ENCODE results near the gene AGPAT4. TPM values are rescaled to one million over a fixed set of nuclear protein-coding genes. Genes with fewer than 3 reads are reported as not detected.

Gene AGPAT4
- polyA plus RNA-seq, 2 of the 4 experiments (the other 2 are of a cell fraction), result 2.1 to 3.7 TPM

DNA sequence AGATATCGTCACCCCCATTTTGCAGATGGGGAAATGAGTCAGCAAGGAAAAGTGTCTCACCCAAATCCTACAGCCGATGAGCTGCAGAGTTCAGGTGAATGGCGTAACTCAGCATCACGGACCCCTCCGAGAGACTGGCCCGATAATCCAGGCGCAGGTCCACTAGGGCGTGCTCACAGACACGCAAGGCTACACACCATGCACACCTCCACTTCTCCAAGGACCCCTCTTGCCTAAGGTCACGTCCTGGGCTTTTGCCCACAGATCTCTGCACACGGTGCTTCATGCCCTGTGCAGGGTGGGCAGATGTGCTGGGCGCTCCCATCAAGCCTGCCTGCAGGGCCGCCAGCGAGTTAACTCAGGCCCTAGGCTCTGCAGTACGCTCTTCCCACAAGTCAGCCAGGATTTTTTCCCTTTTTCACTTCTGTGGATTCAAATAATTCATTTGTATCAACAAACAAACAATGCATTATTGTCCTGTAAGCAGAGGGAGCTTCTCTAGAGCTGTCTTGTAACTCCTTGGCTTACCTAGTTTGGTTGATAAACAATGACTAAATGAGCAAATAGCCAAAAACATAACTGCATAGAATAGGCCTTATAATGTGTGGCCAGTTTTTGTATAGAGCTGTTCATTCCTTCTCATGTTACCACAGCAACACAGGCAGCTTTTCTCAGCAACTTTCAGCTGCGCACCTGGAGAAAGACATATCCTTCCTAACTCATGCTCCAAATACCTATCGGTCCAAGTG lies 139.1 kb downstream of the AGPAT4 start (continued):
- TF ChIP-seq, protein P1, sequence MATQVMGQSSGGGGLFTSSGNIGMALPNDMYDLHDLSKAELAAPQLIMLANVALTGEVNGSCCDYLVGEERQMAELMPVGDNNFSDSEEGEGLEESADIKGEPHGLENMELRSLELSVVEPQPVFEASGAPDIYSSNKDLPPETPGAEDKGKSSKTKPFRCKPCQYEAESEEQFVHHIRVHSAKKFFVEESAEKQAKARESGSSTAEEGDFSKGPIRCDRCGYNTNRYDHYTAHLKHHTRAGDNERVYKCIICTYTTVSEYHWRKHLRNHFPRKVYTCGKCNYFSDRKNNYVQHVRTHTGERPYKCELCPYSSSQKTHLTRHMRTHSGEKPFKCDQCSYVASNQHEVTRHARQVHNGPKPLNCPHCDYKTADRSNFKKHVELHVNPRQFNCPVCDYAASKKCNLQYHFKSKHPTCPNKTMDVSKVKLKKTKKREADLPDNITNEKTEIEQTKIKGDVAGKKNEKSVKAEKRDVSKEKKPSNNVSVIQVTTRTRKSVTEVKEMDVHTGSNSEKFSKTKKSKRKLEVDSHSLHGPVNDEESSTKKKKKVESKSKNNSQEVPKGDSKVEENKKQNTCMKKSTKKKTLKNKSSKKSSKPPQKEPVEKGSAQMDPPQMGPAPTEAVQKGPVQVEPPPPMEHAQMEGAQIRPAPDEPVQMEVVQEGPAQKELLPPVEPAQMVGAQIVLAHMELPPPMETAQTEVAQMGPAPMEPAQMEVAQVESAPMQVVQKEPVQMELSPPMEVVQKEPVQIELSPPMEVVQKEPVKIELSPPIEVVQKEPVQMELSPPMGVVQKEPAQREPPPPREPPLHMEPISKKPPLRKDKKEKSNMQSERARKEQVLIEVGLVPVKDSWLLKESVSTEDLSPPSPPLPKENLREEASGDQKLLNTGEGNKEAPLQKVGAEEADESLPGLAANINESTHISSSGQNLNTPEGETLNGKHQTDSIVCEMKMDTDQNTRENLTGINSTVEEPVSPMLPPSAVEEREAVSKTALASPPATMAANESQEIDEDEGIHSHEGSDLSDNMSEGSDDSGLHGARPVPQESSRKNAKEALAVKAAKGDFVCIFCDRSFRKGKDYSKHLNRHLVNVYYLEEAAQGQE (IDR thresholded peaks at IDR 0.05), result no peak
- TF ChIP-seq EHMT2 (IDR thresholded peaks at IDR 0.05; ENCODE audit: low read depth), result no peak
- TF ChIP-seq, protein P2, sequence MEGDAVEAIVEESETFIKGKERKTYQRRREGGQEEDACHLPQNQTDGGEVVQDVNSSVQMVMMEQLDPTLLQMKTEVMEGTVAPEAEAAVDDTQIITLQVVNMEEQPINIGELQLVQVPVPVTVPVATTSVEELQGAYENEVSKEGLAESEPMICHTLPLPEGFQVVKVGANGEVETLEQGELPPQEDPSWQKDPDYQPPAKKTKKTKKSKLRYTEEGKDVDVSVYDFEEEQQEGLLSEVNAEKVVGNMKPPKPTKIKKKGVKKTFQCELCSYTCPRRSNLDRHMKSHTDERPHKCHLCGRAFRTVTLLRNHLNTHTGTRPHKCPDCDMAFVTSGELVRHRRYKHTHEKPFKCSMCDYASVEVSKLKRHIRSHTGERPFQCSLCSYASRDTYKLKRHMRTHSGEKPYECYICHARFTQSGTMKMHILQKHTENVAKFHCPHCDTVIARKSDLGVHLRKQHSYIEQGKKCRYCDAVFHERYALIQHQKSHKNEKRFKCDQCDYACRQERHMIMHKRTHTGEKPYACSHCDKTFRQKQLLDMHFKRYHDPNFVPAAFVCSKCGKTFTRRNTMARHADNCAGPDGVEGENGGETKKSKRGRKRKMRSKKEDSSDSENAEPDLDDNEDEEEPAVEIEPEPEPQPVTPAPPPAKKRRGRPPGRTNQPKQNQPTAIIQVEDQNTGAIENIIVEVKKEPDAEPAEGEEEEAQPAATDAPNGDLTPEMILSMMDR (IDR thresholded peaks at IDR 0.05), result no peak
- no peak for TF ChIP-seq HEYL (CRISPR knock-in tag; IDR thresholded peaks at IDR 0.05)

DNA sequence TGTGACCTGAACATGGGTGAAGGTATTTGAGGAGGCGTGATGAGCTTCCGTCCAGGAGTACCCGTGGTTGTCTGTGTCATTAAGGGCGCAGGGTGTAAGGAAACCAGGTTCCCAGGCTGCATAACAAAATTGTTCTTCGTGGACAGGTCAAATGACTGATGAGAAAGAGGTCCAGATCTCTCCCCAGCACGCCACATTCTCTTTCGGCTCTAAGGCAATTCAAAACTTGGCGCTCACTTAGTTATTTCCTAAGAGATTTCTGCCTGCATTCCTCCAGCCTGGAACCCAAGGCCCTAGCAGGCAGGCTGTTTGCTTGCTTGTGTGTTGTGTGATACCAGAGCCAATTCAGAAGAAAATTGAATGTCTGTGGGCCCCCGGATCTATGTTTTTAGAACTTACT lies 139.9 kb downstream of the AGPAT4 start:
- no peak for TF ChIP-seq NFE2L2 (conservative IDR thresholded peaks at IDR 0.05; ENCODE audit: low read length)
- TF ChIP-seq, protein P3, sequence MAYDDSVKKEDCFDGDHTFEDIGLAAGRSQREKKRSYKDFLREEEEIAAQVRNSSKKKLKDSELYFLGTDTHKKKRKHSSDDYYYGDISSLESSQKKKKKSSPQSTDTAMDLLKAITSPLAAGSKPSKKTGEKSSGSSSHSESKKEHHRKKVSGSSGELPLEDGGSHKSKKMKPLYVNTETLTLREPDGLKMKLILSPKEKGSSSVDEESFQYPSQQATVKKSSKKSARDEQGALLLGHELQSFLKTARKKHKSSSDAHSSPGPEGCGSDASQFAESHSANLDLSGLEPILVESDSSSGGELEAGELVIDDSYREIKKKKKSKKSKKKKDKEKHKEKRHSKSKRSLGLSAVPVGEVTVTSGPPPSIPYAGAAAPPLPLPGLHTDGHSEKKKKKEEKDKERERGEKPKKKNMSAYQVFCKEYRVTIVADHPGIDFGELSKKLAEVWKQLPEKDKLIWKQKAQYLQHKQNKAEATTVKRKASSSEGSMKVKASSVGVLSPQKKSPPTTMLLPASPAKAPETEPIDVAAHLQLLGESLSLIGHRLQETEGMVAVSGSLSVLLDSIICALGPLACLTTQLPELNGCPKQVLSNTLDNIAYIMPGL (CRISPR knock-in tag; IDR thresholded peaks at IDR 0.05; ENCODE audit: borderline replicate concordance), result no peak
- no peak for TF ChIP-seq RNF2 (IDR thresholded peaks at IDR 0.05; ENCODE audit: borderline replicate concordance, low read depth)
- no peak for TF ChIP-seq ESRRA (IDR thresholded peaks at IDR 0.05; ENCODE audit: borderline replicate concordance, low read length)
- TF ChIP-seq, protein P4, sequence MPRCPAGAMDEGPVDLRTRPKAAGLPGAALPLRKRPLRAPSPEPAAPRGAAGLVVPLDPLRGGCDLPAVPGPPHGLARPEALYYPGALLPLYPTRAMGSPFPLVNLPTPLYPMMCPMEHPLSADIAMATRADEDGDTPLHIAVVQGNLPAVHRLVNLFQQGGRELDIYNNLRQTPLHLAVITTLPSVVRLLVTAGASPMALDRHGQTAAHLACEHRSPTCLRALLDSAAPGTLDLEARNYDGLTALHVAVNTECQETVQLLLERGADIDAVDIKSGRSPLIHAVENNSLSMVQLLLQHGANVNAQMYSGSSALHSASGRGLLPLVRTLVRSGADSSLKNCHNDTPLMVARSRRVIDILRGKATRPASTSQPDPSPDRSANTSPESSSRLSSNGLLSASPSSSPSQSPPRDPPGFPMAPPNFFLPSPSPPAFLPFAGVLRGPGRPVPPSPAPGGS (IDR thresholded peaks at IDR 0.05), result no peak
- TF ChIP-seq, protein P5, sequence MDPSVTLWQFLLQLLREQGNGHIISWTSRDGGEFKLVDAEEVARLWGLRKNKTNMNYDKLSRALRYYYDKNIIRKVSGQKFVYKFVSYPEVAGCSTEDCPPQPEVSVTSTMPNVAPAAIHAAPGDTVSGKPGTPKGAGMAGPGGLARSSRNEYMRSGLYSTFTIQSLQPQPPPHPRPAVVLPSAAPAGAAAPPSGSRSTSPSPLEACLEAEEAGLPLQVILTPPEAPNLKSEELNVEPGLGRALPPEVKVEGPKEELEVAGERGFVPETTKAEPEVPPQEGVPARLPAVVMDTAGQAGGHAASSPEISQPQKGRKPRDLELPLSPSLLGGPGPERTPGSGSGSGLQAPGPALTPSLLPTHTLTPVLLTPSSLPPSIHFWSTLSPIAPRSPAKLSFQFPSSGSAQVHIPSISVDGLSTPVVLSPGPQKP (IDR thresholded peaks at IDR 0.05; ENCODE audit: low read depth, low read length), result no peak
- DNase-seq (ENCODE audit: low read depth in 1 of 2, low spot score in 1 of 2) (no peak), FAIRE-seq (no peak), ATAC-seq (no peak)
- H3K9me3 ChIP-seq, result no peaks in the 10 kb centered on the region
- ChIA-PET CTCF (interaction anchor here (0.8 to 1.5 kb wide), 3 partner anchors 142 to 237 kb away, joined by 3 to 5 read pairs (median 4); no protein-coding TSS in a partner anchor), POLR2A (no interaction called here)
- H3K27ac ChIP-seq, result no peak overlapping the region
- H3K4me3 ChIP-seq, result no peak overlapping the region
- no peaks in the 10 kb centered on the region for H3K4me1 ChIP-seq
- WGBS (ENCODE audit: missing lambda C conversion rate), result 91% methylated on average over 9 of the region's 9 CpGs
- no peak overlapping the region for H3K4me2 ChIP-seq

DNA sequence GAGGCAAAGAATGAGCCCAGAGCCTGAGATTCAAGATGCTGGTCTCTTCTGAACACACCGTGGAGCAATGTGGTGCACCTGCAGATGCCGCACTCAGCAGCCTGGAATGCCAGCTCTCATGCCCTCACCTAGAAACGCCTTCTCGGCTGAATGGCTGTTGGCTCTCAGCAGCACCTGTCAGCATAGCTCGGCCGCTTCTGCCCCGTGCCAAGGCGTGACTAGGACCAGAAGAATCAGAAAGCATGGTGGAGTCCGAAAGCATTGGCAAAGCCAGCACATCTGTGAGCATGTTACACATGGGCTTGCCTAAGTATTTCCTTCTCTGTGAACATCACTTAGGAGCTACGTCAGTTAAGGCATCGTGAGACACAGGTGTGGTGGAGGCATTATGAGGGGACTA lies 141.5 kb downstream of the AGPAT4 start:
- POLR2A ChIA-PET, result no interaction called here
- CTCF ChIA-PET, result interaction anchor here (0.8 kb wide), 1 partner anchor 202 kb away, joined by 3 read pairs; no protein-coding TSS in a partner anchor
- FAIRE-seq (no peak), ATAC-seq (no peak), DNase-seq (ENCODE audit: low read depth in 1 of 2, low spot score in 1 of 2) (no peak)
- Histone ChIP-seq H3K4me2 (no peak overlapping the region), H3K9me3 (no peaks in the 10 kb centered on the region), H3K4me1 (no peaks in the 10 kb centered on the region), H3K27ac (no peak overlapping the region), H3K4me3 (no peak overlapping the region)
- WGBS (ENCODE audit: missing lambda C conversion rate), result 93% methylated on average over 10 of the region's 11 CpGs
- TF ChIP-seq, protein P6, sequence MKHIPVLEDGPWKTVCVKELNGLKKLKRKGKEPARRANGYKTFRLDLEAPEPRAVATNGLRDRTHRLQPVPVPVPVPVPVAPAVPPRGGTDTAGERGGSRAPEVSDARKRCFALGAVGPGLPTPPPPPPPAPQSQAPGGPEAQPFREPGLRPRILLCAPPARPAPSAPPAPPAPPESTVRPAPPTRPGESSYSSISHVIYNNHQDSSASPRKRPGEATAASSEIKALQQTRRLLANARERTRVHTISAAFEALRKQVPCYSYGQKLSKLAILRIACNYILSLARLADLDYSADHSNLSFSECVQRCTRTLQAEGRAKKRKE (CRISPR knock-in tag; IDR thresholded peaks at IDR 0.05; ENCODE audit: low read depth), result no peak
- TF ChIP-seq KDM1A (IDR thresholded peaks at IDR 0.05; ENCODE audit: low read depth), result no peak
- TF ChIP-seq EHMT2 (IDR thresholded peaks at IDR 0.05; ENCODE audit: low read depth), result no peak
- TF ChIP-seq TP53 (CRISPR knock-in tag; IDR thresholded peaks at IDR 0.05), result no peak
- TF ChIP-seq RFX5 (IDR thresholded peaks at IDR 0.05), result no peak
- TF ChIP-seq, protein P1 (IDR thresholded peaks at IDR 0.05), result no peak
- no peak for TF ChIP-seq MAFK (IDR thresholded peaks at IDR 0.05; ENCODE audit: partially characterized antibody)
- TF ChIP-seq JUN (IDR thresholded peaks at IDR 0.05), result no peak
- TF ChIP-seq SMC3 (IDR thresholded peaks at IDR 0.05), result no peak
- TF ChIP-seq RARB (CRISPR knock-in tag; IDR thresholded peaks at IDR 0.05), result no peak

Measured in A549 (cell line).